PC-9 (cell line): ENCODE measurements around the gene CERKL. TPM values are rescaled to one million over a fixed set of nuclear protein-coding genes. Genes with fewer than 3 reads are reported as not detected.
A peak's percentile ranks its signal among the peaks of the same experiment; 100 is the strongest.

Experiments
- BruUV-seq: library from RNA; stranded (reverse); fragments of 400-500 nt; replicated peaks from 2 replicates; lab custom pipeline; 2021; lab: Mats Ljungman, UMichigan
- CTCF ChIA-PET: fragments of 300-600 bp; sonication (Branson Sonifier 250); formaldehyde crosslinking; loops from one replicate; lab custom pipeline; 2022; ENCODE audit warnings: antibody characterized with exemption; lab: Charles Lee
- POLR2A ChIA-PET: fragments of 300-600 bp; sonication (Branson Sonifier 250); formaldehyde crosslinking; loops from one replicate; lab custom pipeline; 2022; ENCODE audit warnings: antibody characterized with exemption; ENCODE audit not compliant: unreplicated experiment; lab: Charles Lee
- DNase-seq, 2 experiments: peaks; one replicate each; pipeline versions ENCODE4 v3.0.0 to v3.0.0-alpha.2; 2015 to 2022; ENCODE audit warnings: mixed read lengths in 1 of 2
- H2AFZ ChIP-seq: fragments of 200-600 bp; sonication (generic); 2 replicates; pipeline ENCODE4 v1.8.1; 2017; ENCODE audit warnings: antibody characterized with exemption
- H3F3A ChIP-seq: fragments of 200-600 bp; sonication (generic); 2 replicates; pipeline ENCODE4 v1.8.1; 2017; ENCODE audit warnings: antibody characterized with exemption, mild to moderate bottlenecking, low read depth; ENCODE audit not compliant: insufficient read depth
- H3K27ac ChIP-seq: fragments of 200-600 bp; sonication (generic); 2 replicates; pipeline ENCODE4 v1.6.1; 2016; ENCODE audit warnings: mixed run types
- H3K27me3 ChIP-seq: fragments of 200-600 bp; sonication (generic); 2 replicates; pipeline ENCODE4 v1.6.1; 2016; ENCODE audit warnings: low read depth, mixed run types; ENCODE audit not compliant: insufficient read depth
- H3K36me3 ChIP-seq: fragments of 200-600 bp; sonication (generic); 2 replicates; pipeline ENCODE4 v1.6.1; 2016; ENCODE audit warnings: low read depth, mixed run types
- H3K4me1 ChIP-seq: fragments of 200-600 bp; sonication (generic); replicated peaks from 2 replicates; pipeline ENCODE4 v1.6.1; 2016; ENCODE audit warnings: mixed run types; ENCODE audit not compliant: insufficient read depth
- H3K4me2 ChIP-seq: fragments of 200-600 bp; sonication (generic); 2 replicates; pipeline ENCODE4 v1.6.1; 2017; ENCODE audit warnings: mixed run types
- H3K4me3 ChIP-seq: fragments of 200-600 bp; sonication (generic); 2 replicates; pipeline ENCODE4 v1.6.1; 2016; ENCODE audit warnings: mixed run types
- H3K79me2 ChIP-seq: fragments of 200-600 bp; sonication (generic); 2 replicates; pipeline ENCODE4 v1.6.1; 2017; ENCODE audit warnings: low read depth, mixed run types
- H3K9me2 ChIP-seq: fragments of 200-600 bp; sonication (generic); 2 replicates; pipeline ENCODE4 v1.8.1; 2017; ENCODE audit warnings: mild to moderate bottlenecking; ENCODE audit not compliant: insufficient read depth
- H3K9me3 ChIP-seq: fragments of 200-600 bp; sonication (generic); 2 replicates; pipeline ENCODE4 v1.8.1; 2016; ENCODE audit warnings: low read depth; ENCODE audit not compliant: insufficient read depth
- H4K20me1 ChIP-seq: fragments of 200-600 bp; sonication (generic); 2 replicates; pipeline ENCODE4 v1.8.1; 2017; ENCODE audit not compliant: insufficient read depth
- EZH2 ChIP-seq: fragments of 200-600 bp; sonication (generic); IDR thresholded peaks from 2 replicates; pipeline ENCODE4 v1.8.0; 2017; ENCODE audit warnings: antibody characterized with exemption, low read depth
- intact Hi-C: fragments of 100-400 bp; cut with micrococcal nuclease; formaldehyde crosslinking; loops from one replicate; pipeline ENCODE4 v1.10.0; 2022; ENCODE audit not compliant: unreplicated experiment
- total RNA-seq: library from RNA; stranded (reverse); gene quantifications from 2 replicates; pipeline ENCODE4 v1.2.3, GENCODE V29; 2021
- TF ChIP-seq, protein P1 (sequence below): fragments of 200-600 bp; sonication (generic); conservative IDR thresholded peaks from 2 replicates; pipeline ENCODE4 v1.6.1; 2017; ENCODE audit warnings: mixed run types, antibody characterized with exemption, mild to moderate bottlenecking, moderate library complexity

CERKL gene
- total RNA-seq, 1 experiment from 2014 or later: 1.6 TPM

DNA sequence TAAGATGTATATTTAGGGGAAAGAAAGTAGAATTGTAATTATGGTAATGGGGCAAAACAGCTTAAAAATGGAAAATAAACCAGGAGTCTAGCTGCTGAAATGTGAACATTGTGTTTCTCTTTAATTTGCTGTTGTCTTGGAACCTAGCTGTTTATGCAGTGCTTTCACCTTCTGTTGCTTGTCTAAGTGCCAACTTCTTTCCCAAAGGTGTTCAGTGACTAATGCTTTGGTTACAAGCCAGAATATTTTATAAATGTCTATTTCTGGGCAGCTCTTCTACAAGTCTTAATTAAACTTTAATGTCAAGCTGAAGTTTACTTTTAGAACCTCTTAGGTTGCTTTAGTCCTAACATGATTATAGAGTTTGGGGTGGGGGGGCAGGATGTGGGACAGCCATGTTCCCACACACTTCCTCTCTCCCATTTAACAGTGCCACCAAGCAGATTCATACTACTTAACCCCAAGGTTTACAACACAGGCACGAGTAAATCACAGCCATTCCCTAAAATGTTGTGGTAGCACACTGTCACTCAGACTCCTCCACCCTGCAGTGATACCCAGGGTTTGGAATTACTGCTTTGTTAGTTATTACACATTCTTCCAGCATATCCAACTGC lies 139.1 kb downstream of the CERKL start:
- CTCF ChIA-PET: interaction anchor here (0.6 to 0.8 kb wide), 2 partner anchors 197 to 274 kb away, joined by 3 read pairs; no protein-coding TSS in a partner anchor

GRCh38 chr2:181516992-181517391 lies 139.9 kb downstream of the CERKL start:
- no peaks in the 10 kb centered on the region for H3K36me3 ChIP-seq
- BruUV-seq: no TSS peak
- H3K27me3 ChIP-seq: no peaks in the 10 kb centered on the region
- H3K9me2 ChIP-seq: no peaks in the 10 kb centered on the region
- no peaks in the 10 kb centered on the region for H3F3A ChIP-seq
- H3K79me2 ChIP-seq: no peaks in the 10 kb centered on the region
- POLR2A ChIA-PET: no interaction called here
- no peak for TF ChIP-seq EZH2
- TF ChIP-seq, protein P1, sequence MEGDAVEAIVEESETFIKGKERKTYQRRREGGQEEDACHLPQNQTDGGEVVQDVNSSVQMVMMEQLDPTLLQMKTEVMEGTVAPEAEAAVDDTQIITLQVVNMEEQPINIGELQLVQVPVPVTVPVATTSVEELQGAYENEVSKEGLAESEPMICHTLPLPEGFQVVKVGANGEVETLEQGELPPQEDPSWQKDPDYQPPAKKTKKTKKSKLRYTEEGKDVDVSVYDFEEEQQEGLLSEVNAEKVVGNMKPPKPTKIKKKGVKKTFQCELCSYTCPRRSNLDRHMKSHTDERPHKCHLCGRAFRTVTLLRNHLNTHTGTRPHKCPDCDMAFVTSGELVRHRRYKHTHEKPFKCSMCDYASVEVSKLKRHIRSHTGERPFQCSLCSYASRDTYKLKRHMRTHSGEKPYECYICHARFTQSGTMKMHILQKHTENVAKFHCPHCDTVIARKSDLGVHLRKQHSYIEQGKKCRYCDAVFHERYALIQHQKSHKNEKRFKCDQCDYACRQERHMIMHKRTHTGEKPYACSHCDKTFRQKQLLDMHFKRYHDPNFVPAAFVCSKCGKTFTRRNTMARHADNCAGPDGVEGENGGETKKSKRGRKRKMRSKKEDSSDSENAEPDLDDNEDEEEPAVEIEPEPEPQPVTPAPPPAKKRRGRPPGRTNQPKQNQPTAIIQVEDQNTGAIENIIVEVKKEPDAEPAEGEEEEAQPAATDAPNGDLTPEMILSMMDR: no peak
- no peak overlapping the region for H3K27ac ChIP-seq
- CTCF ChIA-PET: interaction anchor here (0.6 kb wide), 1 partner anchor 275 kb away, joined by 3 read pairs; no protein-coding TSS in a partner anchor
- no peak for DNase-seq
- no peaks in the 10 kb centered on the region for H4K20me1 ChIP-seq
- H2AFZ ChIP-seq: no peak overlapping the region
- H3K4me1 ChIP-seq: no peaks in the 10 kb centered on the region
- H3K4me3 ChIP-seq: no peak overlapping the region
- intact Hi-C loops: no loop called here
- H3K9me3 ChIP-seq: no peaks in the 10 kb centered on the region
- H3K4me2 ChIP-seq: no peak overlapping the region

More for the DNA sequence above, 139.1 kb downstream of the CERKL start:
- no peaks in the 10 kb centered on the region for H3K36me3 ChIP-seq
- no peaks in the 10 kb centered on the region for H3K27me3 ChIP-seq
- no peak overlapping the region for H2AFZ ChIP-seq
- H3K4me1 ChIP-seq: no peaks in the 10 kb centered on the region
- BruUV-seq: no TSS peak
- no peaks in the 10 kb centered on the region for H3F3A ChIP-seq
- H3K79me2 ChIP-seq: no peaks in the 10 kb centered on the region
- no peak overlapping the region for H3K4me3 ChIP-seq
- no peak overlapping the region for H3K4me2 ChIP-seq
- no peaks in the 10 kb centered on the region for H3K9me3 ChIP-seq
- intact Hi-C loops: no loop called here
- TF ChIP-seq EZH2: no peak
- TF ChIP-seq, protein P1: no peak
- DNase-seq: peak in 1 of 2 experiments; percentile 8
- no peaks in the 10 kb centered on the region for H3K9me2 ChIP-seq
- no peak overlapping the region for H3K27ac ChIP-seq
- H4K20me1 ChIP-seq: no peaks in the 10 kb centered on the region
- POLR2A ChIA-PET: interaction anchor here (0.6 kb wide), 1 partner anchor 293 kb away, joined by 3 read pairs; no protein-coding TSS in a partner anchor

DNA sequence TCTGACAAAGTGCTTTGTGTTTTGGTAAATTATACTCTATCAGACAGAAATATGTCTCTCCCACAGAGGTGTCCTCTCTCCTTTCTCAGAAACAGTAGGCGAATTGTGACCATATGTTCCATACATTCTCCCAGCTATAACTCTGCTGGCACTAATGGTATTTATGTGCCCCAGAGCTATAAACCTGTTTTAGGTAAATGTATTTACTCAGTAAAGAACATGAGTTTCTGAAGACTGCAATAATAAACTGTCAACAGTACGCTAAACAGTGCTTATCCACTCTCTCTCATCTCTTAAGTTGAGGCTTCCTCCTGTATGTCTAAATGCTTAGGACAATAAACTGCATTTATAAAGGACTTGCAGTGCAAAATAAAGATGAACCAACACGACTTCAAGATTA lies 141.2 kb downstream of the CERKL start:
- Histone ChIP-seq H3K4me1 (no peaks in the 10 kb centered on the region), H3K4me3 (no peak overlapping the region), H2AFZ (no peak overlapping the region), H3K27ac (no peak overlapping the region), H3K79me2 (no peaks in the 10 kb centered on the region), H3K4me2 (no peak overlapping the region), H3K9me2 (no peaks in the 10 kb centered on the region), H3K36me3 (no peaks in the 10 kb centered on the region), H3K27me3 (no peaks in the 10 kb centered on the region), H3K9me3 (no peaks in the 10 kb centered on the region), H3F3A (no peaks in the 10 kb centered on the region), H4K20me1 (no peaks in the 10 kb centered on the region)
- BruUV-seq: no TSS peak
- intact Hi-C loops: no loop called here
- DNase-seq: no peak
- CTCF ChIA-PET: interaction anchor here (0.6 kb wide), 1 partner anchor 475 kb away, joined by 3 read pairs; no protein-coding TSS in a partner anchor
- POLR2A ChIA-PET: no interaction called here
- no peak for TF ChIP-seq EZH2
- TF ChIP-seq, protein P1: no peak
